ENCODE results near the gene LIPE. TPM values are rescaled to one million over a fixed set of nuclear protein-coding genes. Genes with fewer than 3 reads are reported as not detected.

LIPE gene
- total RNA-seq, result 3.6 and 7.2 TPM in 2 replicates

GRCh38 chr19:42427313-42427712, at the start of gene LIPE:
LIPE (minus strand) TSS chr19:42427388; CDS start chr19:42427149, 239 bp downstream.

GRCh38 chr19:42442833-42443232, 15.6 kb upstream of the LIPE start, which contains the start of gene CXCL17:
CXCL17 (minus strand) TSS chr19:42442946; CDS start chr19:42442832, 114 bp downstream.

GRCh38 chr19:42389899-42390298, 37.3 kb downstream of the LIPE start, which contains the start of gene CNFN:
CNFN (minus strand) TSS chr19:42390297; CDS start chr19:42389037, 1,260 bp downstream.

Other genes starting within 250 kb of the LIPE start
- gene DEDD2, start 209.7 kb downstream of the LIPE start, total RNA-seq, result 20.6 and 22.2 TPM in 2 replicates
- gene ZNF526, start 207.1 kb downstream of the LIPE start, total RNA-seq, result 5.3 and 5.6 TPM in 2 replicates
- 9.6 and 10.2 TPM in 2 replicates for gene GSK3A, start 184.8 kb downstream of the LIPE start, total RNA-seq
- gene ERF, start 172.3 kb downstream of the LIPE start, total RNA-seq, result 25.5 and 27.0 TPM in 2 replicates
- 9.2 and 9.4 TPM in 2 replicates for gene CIC, start 158.1 kb downstream of the LIPE start, total RNA-seq
- 0.22 and 0.26 TPM in 2 replicates for gene PRR19, start 125.3 kb downstream of the LIPE start, total RNA-seq
- 29.3 and 35.1 TPM in 2 replicates for gene PAFAH1B3, start 124.8 kb downstream of the LIPE start, total RNA-seq
- 0.43 TPM in 1 of 2 replicates, not detected in the other for gene TMEM145, start 114.1 kb downstream of the LIPE start, total RNA-seq
- gene MEGF8, start 101.8 kb downstream of the LIPE start, total RNA-seq, result 17.8 and 18.7 TPM in 2 replicates
- gene CNFN, start 37.1 kb downstream of the LIPE start, total RNA-seq, result not detected in 2 replicates
- not detected in 2 replicates for gene CXCL17, start 15.6 kb upstream of the LIPE start, total RNA-seq
- 18.0 and 28.1 TPM in 2 replicates for gene CEACAM1, start 101.1 kb upstream of the LIPE start, total RNA-seq
- gene CEACAM8, start 167.5 kb upstream of the LIPE start, total RNA-seq, result not detected in 2 replicates